GM18511 (cell line): Measurements from ENCODE around the gene IPO8.
"Not testable (repeated sequence)": the region's sequence is repeated elsewhere in the genome, so short reads cannot be mapped to it uniquely, and the experiment has no call there.

Experiments used
- ATAC-seq: cut with Tn5 transposase; IDR thresholded peaks from one replicate; pipeline ENCODE4 v1.9.1; 2021; ENCODE audit warnings: mild to moderate bottlenecking, moderate library complexity; ENCODE audit not compliant: unreplicated experiment

IPO8 gene

GRCh38 chr12:30610718-30611117 is 85.0 kb downstream of the IPO8 start:
- ATAC-seq: no peak

DNA sequence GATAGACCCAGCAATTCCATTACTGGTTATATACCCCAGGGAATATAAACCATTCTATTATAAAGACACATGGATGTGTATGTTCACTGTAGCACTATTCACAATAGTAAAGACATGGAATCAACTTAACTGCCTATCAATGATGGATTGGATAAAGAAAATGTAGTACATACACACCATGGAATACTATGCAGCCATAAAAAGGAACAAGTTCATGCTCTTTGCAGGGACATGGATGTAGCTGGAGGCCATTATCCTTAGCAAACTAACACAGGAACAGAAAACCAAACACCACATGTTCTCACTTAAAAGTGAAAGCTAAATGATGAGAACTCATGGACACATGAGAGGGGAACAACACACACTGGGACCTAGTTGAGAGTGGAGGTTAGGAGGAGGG is 85.8 kb downstream of the IPO8 start:
- ATAC-seq: not testable (repeated sequence)

GRCh38 chr12:30604302-30604701 is 91.4 kb downstream of the IPO8 start:
- ATAC-seq: not testable (repeated sequence)

DNA sequence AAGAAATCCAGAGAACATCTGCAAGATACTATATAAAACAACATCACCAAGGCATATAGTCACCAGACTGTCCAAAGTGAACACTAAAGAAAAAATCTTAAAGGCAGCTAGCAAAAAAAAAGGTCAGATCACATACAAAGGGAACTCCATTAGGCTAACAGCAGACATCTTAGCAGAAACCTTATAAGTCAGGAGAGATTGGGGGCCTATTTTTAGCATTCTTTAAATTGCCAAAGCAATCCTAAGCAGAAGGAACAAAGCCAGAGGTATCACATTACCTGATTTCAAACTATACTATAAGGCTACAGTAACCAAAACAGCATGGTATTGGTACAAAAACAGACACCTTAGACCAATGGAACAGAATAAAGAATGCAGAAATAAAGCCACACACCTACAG is 92.5 kb downstream of the IPO8 start:
- no peak for ATAC-seq

DNA sequence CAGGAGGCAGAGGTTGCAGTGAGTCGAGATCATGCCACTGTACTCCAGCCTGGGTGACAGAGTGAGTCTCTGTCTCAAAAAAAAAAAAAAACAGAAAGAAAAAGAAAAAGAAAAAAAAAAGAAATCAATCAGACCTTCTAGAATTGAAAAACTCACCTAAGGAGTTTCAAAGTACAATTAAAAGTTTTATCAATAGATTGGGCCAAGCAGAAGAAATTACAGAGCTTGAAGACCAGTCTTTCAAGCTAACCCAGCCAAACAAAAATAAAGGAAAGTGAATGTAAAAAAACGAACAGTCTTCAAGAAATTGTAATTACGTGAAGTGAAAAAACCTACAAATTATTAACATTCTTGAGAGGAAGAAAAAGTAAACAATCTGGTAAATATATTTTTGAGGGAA is 93.0 kb downstream of the IPO8 start:
- ATAC-seq: no peak

- no peak for ATAC-seq
These were observed 96.1 kb downstream of the IPO8 start for GRCh38 chr12:30599608-30600007.

DNA sequence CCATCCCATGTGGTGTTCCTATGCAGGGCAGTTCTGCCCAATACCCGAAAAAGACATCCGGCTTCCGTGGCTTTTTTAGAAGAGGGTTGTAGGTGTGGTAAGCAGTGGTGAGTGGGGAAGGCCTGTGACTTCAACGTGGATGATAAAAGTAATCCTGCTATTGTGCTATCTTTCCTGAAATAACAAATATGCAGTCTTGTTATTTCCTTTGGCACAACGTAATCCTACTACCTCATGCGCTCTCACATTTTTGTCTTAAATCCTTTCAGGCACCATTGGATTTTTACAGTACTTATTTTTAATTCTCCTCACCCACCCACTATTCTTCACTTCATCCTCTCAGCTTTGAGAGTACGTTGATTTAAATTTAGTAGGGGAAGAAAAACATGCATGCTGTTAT is 96.8 kb downstream of the IPO8 start:
- ATAC-seq: no peak

DNA sequence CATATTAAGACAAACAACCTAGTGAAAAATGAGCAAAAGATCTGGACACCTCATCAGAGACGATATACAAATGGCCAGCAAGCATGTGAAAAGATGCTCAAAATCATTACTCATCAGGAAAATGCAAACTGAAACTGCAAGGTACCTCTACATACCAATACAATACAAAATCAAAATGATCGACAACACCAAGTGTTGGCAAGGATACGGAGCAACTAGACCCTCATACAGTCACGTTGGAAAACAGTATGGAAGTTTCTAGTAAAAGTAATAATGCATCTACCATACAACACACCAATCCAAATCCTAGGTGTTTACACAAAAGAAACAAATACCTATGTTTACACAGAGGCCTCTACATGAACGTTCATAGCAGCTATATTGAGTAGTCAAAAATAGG is 99.9 kb downstream of the IPO8 start:
- ATAC-seq: no peak

DNA sequence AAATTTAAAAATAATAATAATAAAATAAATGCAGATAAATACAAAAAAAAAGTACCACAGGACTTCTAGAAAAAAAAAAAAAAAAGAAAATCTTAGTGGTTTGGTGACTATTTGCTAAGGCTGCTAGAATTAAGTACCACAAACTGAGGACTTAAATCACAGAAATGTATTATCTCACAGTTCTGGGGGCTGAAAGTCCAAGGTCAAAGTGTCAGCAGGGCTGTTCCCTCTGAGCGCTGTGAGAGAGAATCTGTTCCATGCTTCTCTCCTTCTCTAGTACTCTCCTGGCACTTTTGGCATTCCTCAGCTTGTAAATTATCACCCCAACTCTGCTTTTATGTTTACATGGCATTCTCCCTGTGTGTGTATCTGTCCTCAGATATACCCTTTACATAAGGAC is 101.2 kb downstream of the IPO8 start:
- no peak for ATAC-seq

- ATAC-seq: not testable (repeated sequence)
These were observed 107.1 kb downstream of the IPO8 start for GRCh38 chr12:30588572-30588971.

DNA sequence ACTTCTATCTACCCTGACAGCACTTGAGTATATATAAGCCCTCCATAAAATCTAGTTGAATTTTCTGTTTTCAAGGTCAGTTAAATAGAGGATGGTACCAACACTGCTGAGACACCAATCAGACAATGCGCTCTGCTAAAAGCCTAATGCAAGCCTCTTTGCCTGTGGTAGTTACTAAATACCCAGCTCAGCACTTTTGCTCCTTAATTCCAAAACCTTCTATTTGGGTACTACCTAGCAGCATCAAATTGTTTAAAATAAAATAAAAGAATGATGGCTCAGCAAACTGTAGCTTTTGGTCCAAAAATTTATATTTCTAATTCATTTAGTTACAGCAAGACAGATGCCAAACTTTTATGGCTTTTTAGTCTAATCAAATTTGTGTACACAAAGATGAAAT is 107.9 kb downstream of the IPO8 start:
- ATAC-seq: no peak

DNA sequence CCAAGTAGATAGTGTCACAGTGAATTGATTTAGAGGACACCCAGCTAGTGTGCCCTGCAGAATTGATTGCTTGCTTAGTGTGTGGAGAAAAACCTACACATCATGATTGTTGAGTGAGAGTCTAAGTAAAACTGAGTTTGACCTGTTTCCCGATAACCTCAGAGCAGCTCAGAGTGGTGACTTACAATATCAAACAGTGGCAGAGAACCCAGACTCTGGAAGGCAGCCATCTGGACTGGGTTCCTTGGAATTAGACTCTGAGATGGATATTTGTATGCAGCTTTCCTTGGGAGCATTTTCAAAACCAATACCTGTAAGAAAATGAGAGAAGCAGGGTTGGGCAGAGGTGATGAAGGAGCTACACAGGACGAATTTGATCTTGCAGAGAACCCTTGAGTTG is 109.8 kb downstream of the IPO8 start:
- no peak for ATAC-seq

DNA sequence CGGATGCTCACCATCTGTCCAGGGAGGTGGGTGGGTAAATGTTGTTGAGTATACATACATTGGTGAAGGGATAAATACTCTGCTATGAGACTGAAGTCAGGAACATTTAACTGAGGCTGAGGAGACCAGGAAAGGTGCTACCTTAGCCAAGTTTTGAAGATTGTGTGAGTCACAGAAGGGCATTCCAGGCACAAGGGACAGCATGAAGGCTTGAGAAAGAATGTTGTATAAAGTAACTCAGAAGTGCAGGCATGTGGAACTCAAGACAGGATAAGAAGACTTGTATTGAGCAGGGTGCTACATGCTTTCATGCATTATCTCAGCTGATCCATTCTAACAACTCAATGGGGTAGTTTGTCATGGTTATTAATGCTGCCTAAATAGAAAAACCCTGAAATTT is 112.7 kb downstream of the IPO8 start:
- no peak for ATAC-seq

DNA sequence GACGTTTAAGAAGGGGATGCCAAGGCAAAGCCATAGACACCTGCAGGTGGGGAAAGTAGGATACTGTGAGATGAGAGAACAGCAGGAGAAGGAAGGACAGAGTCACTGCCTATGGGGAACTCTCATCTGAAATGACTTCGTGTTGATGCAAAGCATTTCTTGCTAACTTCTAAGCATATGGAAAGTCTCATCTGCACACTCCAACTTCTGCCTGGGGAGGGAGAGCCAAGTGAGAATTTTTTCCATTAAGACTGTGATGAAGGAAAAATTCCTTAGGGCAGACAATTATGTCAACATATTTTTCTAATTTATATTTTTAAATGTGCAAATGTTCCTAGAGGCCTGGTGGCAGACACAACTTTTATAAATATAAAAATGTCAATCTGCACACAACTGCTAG is 115.3 kb downstream of the IPO8 start:
- no peak for ATAC-seq
